Ovary (tissue), 9 donors: ENCODE measurements around the gene ZMYND11. TPM values are rescaled to one million over a fixed set of nuclear protein-coding genes. Genes with fewer than 3 reads are reported as not detected.
A peak's percentile ranks its signal among the peaks of the same experiment; 100 is the strongest.

ENCODE experiments used
- DNase-seq, 5 donors: peaks; one replicate each; pipeline ENCODE4 v3.0.0-alpha.2; 2019 to 2020
- H3K27ac ChIP-seq, 2 donors: fragments of 200-600 bp; one replicate each; pipeline versions ENCODE4 v1.5.1 to v1.8.0; 2019 to 2022
- H3K27me3 ChIP-seq: fragments of 200-600 bp; one replicate; pipeline ENCODE4 v1.8.0; 2022
- H3K36me3 ChIP-seq: fragments of 200-600 bp; sonication (generic); one replicate; pipeline ENCODE4 v1.5.1; 2019
- H3K4me1 ChIP-seq: one replicate; pipeline ENCODE4 v1.8.1; 2013; ENCODE audit warnings: mild to moderate bottlenecking, moderate library complexity; ENCODE audit not compliant: insufficient read depth
- H3K4me3 ChIP-seq: fragments of 200-600 bp; sonication (generic); one replicate; pipeline ENCODE4 v1.5.1; 2017
- H3K9me3 ChIP-seq, 2 donors: fragments of 200-600 bp in 1 of 2; sonication (generic) in 1 of 2; one replicate each; pipeline versions ENCODE4 v1.5.1 to v1.8.1; 2013 to 2019; ENCODE audit warnings: mild to moderate bottlenecking in 1 of 2, moderate library complexity in 1 of 2
- CTCF ChIP-seq, 3 donors: fragments of 450-650 bp in 2 of 3; fragments of 200-600 bp in 1 of 3; IDR thresholded peaks; one replicate each; pipeline versions ENCODE4 v1.5.1 to v1.8.0; 2016 to 2022; ENCODE audit warnings: antibody characterized with exemption in 3 of 3, mild to moderate bottlenecking in 1 of 3
- EP300 ChIP-seq: sonication (generic); formaldehyde crosslinking; IDR thresholded peaks from one replicate; pipeline ENCODE4 v1.6.1; 2017; ENCODE audit warnings: antibody characterized with exemption
- POLR2A ChIP-seq: fragments of 450-650 bp; IDR thresholded peaks from one replicate; pipeline ENCODE4 v1.6.1; 2017; ENCODE audit warnings: antibody characterized with exemption, mild to moderate bottlenecking, moderate library complexity
- WGBS, 3 donors: extraction: QIAGEN DNeasy Blood & Tissue Kit in 1 of 3; methylation state at CpG; one replicate each; pipeline versions ENCODE4 v1.1.5 to v1.1.7; 2013 to 2017; 5-methylcytosine and 5-hydroxymethylcytosine counted together
- intact Hi-C, 4 donors: fragments of 100-400 bp; cut with DNase I; formaldehyde crosslinking; loops; one replicate each; pipeline versions ENCODE4 v1.11.0 to v1.15.1; 2022 to 2023
- polyA plus RNA-seq, 2 donors: library from polyadenylated mRNA; stranded (reverse); fragments of 200-250 nt in 1 of 2; fragments of 350-450 nt in 1 of 2; fragmentation: Illumina TruSeq in 1 of 2; extraction: RNeasy Lipid Tissue Mini Kit (QIAGEN cat#74804) in 1 of 2; gene quantifications; one replicate each; pipeline ENCODE4 v1.2.3, GENCODE V29; 2013 to 2014
- total RNA-seq, 7 donors: library from RNA; depleted of rRNA in 2 of 7; stranded (reverse); fragments of >200 nt in 2 of 7; fragmentation: NEBNext Ultra II Directional in 3 of 7; extraction: Animal tissue kit (Norgen Biotek cat#: 25700) in 3 of 7; gene quantifications; one replicate each; pipeline versions ENCODE4 v1.1.0 to v1.2.4, GENCODE V29; 2016 to 2023
- donor health status: DM: no; HTN: no; CAD: no; lungs with moderate emphysema.
- donor health status: DM: no; HTN: no; CAD: no.
- donor health status: Bipolar disorder and iron deficiency.
- donor health status: DM: yes; HTN: yes; CAD: no.
- donor health status: DM: no; HTN: no; CAD: no.
- donor health status: DM: yes; HTN: yes; CAD: no.

The ZMYND11 gene
- total and polyA plus RNA-seq, 9 donors: 48.4 to 93.6 (median 83.5) TPM

GRCh38 chr10:287026-287709 lies 151.9 kb downstream of the ZMYND11 start:
- intact Hi-C loops: no loop called here
- Histone ChIP-seq H3K36me3 (no peaks in the 10 kb centered on the region), H3K9me3 (no peaks in the 10 kb centered on the region), H3K4me3 (no peak overlapping the region), H3K27ac (no peak overlapping the region), H3K4me1 (no peaks in the 10 kb centered on the region), H3K27me3 (no peaks in the 10 kb centered on the region)
- TF ChIP-seq CTCF (IDR thresholded peaks at IDR 0.05): no peak
- TF ChIP-seq POLR2A: no peak
- no peak for TF ChIP-seq EP300
- DNase-seq: no peak
- WGBS, 3 donors: 83 to 86% (median 84%) methylated on average over 4 of the region's 4 CpGs

GRCh38 chr10:287814-288213 lies 152.6 kb downstream of the ZMYND11 start:
- H3K36me3 ChIP-seq: no peaks in the 10 kb centered on the region
- no peak overlapping the region for H3K27ac ChIP-seq
- no peak for TF ChIP-seq POLR2A
- TF ChIP-seq CTCF (IDR thresholded peaks at IDR 0.05): no peak
- TF ChIP-seq EP300: no peak
- no peaks in the 10 kb centered on the region for H3K4me1 ChIP-seq
- 94 to 97% (median 96%) methylated on average over 4 of the region's 4 CpGs for WGBS, 3 donors
- H3K9me3 ChIP-seq: no peaks in the 10 kb centered on the region
- intact Hi-C loops: no loop called here
- no peaks in the 10 kb centered on the region for H3K27me3 ChIP-seq
- H3K4me3 ChIP-seq: no peak overlapping the region
- DNase-seq: no peak

- no peaks in the 10 kb centered on the region for H3K9me3 ChIP-seq
- WGBS, 3 donors: 90 to 91% (median 91%) methylated on average over 27 of the region's 27 CpGs
These were observed 153.3 kb downstream of the ZMYND11 start for GRCh38 chr10:288316-289200.

GRCh38 chr10:289581-289980 lies 154.3 kb downstream of the ZMYND11 start:
- 92 to 97% (median 94%) methylated on average over 9 of the region's 9 CpGs for WGBS, 3 donors
- Histone ChIP-seq H3K27me3 (no peaks in the 10 kb centered on the region), H3K36me3 (no peaks in the 10 kb centered on the region), H3K27ac (no peak overlapping the region), H3K4me3 (no peak overlapping the region), H3K4me1 (no peaks in the 10 kb centered on the region), H3K9me3 (no peaks in the 10 kb centered on the region)
- TF ChIP-seq POLR2A (no peak), CTCF (IDR thresholded peaks at IDR 0.05) (no peak), EP300 (no peak)
- peak in 1 of 5 donors; percentile 8 for DNase-seq
- intact Hi-C loops: no loop called here

More at GRCh38 chr10:288316-289200, 153.3 kb downstream of the ZMYND11 start:
- H3K4me1 ChIP-seq: no peaks in the 10 kb centered on the region
- TF ChIP-seq CTCF (IDR thresholded peaks at IDR 0.05) (no peak), EP300 (no peak), POLR2A (no peak)
- no peak overlapping the region for H3K4me3 ChIP-seq
- intact Hi-C loops: no loop called here
- DNase-seq: peak in 1 of 5 donors; percentile 6
- no peaks in the 10 kb centered on the region for H3K27me3 ChIP-seq
- H3K27ac ChIP-seq: no peak overlapping the region
- no peaks in the 10 kb centered on the region for H3K36me3 ChIP-seq
